Nephron (organoid): ENCODE measurements around the gene MYEF2.

Source experiments
- H3K27ac Mint-ChIP-seq, 3 experiments: 2 replicates each; pipeline ENCODE4 v1.8.0; 2020; ENCODE audit warnings: mixed read lengths in 3 of 3, mild to moderate bottlenecking in 2 of 3, moderate library complexity in 1 of 3
- H3K27me3 Mint-ChIP-seq: 2 replicates; pipeline ENCODE4 v1.8.0; 2021; ENCODE audit warnings: low read depth, mild to moderate bottlenecking, moderate library complexity, mixed read lengths
- H3K36me3 Mint-ChIP-seq: 2 replicates; pipeline ENCODE4 v1.8.0; 2020; ENCODE audit warnings: low read depth, mixed read lengths
- H3K4me1 Mint-ChIP-seq: 2 replicates; pipeline ENCODE4 v1.8.0; 2020; ENCODE audit warnings: mixed read lengths
- H3K4me3 Mint-ChIP-seq, 3 experiments: 2 replicates each; pipeline ENCODE4 v1.8.0; 2020; ENCODE audit warnings: mild to moderate bottlenecking in 3 of 3, mixed read lengths in 3 of 3, moderate library complexity in 2 of 3
- H3K9me3 Mint-ChIP-seq: 2 replicates; pipeline ENCODE4 v1.8.0; 2020; ENCODE audit warnings: mixed read lengths
- TF ChIP-seq, protein P1 (sequence below), 3 experiments: fragments of 200-600 bp; sonication (generic); IDR thresholded peaks; one replicate each; pipeline ENCODE4 v1.5.0; 2021; ENCODE audit warnings: antibody characterized with exemption in 3 of 3; ENCODE audit not compliant: unreplicated experiment in 3 of 3

Gene MYEF2

DNA sequence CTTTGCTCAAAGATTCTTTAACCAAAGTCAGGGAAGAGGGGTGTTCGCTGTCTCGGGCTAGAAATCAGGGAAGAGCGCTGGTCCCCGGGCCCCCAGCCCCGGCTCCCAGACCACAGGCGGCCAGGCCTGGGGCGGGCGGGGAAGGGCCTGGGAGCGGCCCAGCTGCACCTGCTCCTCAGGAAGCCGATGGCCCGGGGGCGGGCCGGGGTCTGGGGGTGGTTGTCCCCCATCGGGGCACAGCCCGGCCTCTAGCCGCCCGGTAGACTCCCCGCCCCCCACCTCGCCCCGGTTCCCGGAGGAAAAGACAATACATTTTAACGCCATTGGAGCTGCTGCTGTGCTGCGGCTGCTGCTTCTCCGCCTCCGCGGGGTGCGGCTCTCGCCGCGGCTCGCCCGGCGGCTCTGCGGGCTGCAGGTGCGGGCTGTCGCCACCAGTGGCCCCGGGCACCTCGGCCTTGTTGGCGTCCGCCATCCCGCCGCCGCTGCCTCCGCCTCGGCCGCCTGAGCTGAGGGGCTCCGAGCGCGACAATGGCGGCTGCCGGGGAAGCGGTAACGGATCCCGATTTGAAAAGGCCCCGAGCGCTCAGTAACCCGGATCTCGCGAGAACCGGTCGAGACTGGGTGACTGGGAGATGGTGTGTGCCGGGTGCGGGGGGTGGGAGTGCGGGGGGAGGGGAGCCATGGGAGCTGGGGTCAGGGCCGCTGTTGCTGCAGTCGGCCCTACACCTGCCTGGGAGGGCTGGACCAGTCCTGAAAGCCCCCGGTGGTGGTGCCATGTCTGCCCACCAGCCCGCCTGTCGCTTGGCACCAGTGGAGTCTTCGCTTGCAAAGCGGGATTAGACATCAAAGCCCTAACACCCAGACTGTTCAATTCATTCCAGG, at the start of gene MYEF2:
MYEF2 (minus strand) TSS at position 530 of the 882 bp plus-strand sequence; CDS start at position 472, 58 bp downstream.
- Mint-ChIP-seq H3K9me3 (peaks cover 14% of the 10 kb centered on the region), H3K27ac (peak within 1 kb of the TSS; percentile 98 to 99 (median 98)), H3K4me1 (peaks cover 16% of the 10 kb centered on the region), H3K27me3 (no peaks in the 10 kb centered on the region), H3K4me3 (peak within 1 kb of the TSS; percentile 94 to 97 (median 94)), H3K36me3 (peaks cover 26% of the 10 kb centered on the region)
- TF ChIP-seq, protein P1, sequence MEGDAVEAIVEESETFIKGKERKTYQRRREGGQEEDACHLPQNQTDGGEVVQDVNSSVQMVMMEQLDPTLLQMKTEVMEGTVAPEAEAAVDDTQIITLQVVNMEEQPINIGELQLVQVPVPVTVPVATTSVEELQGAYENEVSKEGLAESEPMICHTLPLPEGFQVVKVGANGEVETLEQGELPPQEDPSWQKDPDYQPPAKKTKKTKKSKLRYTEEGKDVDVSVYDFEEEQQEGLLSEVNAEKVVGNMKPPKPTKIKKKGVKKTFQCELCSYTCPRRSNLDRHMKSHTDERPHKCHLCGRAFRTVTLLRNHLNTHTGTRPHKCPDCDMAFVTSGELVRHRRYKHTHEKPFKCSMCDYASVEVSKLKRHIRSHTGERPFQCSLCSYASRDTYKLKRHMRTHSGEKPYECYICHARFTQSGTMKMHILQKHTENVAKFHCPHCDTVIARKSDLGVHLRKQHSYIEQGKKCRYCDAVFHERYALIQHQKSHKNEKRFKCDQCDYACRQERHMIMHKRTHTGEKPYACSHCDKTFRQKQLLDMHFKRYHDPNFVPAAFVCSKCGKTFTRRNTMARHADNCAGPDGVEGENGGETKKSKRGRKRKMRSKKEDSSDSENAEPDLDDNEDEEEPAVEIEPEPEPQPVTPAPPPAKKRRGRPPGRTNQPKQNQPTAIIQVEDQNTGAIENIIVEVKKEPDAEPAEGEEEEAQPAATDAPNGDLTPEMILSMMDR (IDR thresholded peaks at IDR 0.05; ENCODE audit: unreplicated experiment in 3 of 3): no peak

GRCh38 chr15:48225771-48226170, 47.7 kb upstream of the MYEF2 start:
- no peaks in the 10 kb centered on the region for H3K9me3 Mint-ChIP-seq

DNA sequence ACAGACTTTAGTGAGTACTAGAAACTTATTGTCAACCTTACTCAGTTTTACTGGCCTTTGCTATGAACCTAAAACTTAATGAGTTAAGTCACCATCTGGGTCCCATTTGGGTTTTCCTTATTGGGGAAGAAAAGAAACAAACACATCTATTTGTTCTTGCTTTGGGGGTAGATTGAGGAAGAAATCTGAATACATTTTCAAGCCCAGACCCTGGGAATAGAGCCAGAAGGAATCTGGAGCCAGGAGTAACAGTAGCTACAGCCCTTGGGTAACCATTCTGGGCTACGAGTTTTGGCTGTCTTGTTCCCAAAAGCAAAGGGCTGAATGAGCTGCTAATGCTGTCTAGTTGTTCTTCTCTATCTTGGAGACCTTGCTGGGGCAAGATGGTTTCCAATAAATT, 44.5 kb upstream of the MYEF2 start:
- TF ChIP-seq, protein P1 (IDR thresholded peaks at IDR 0.05; ENCODE audit: unreplicated experiment in 3 of 3): no peak
- Mint-ChIP-seq H3K4me1 (peaks cover 5% of the 10 kb centered on the region), H3K27me3 (no peaks in the 10 kb centered on the region), H3K4me3 (no peak overlapping the region), H3K9me3 (no peaks in the 10 kb centered on the region), H3K27ac (peak overlapping the region in 1 of 3 experiments; percentile 50), H3K36me3 (no peaks in the 10 kb centered on the region)

More at GRCh38 chr15:48225771-48226170, 47.7 kb upstream of the MYEF2 start:
- Mint-ChIP-seq H3K4me3 (no peak overlapping the region), H3K4me1 (peaks cover 5% of the 10 kb centered on the region), H3K27ac (peak overlapping the region in 1 of 3 experiments; percentile 30), H3K27me3 (no peaks in the 10 kb centered on the region), H3K36me3 (no peaks in the 10 kb centered on the region)
- TF ChIP-seq, protein P1 (IDR thresholded peaks at IDR 0.05; ENCODE audit: unreplicated experiment in 3 of 3): no peak

DNA sequence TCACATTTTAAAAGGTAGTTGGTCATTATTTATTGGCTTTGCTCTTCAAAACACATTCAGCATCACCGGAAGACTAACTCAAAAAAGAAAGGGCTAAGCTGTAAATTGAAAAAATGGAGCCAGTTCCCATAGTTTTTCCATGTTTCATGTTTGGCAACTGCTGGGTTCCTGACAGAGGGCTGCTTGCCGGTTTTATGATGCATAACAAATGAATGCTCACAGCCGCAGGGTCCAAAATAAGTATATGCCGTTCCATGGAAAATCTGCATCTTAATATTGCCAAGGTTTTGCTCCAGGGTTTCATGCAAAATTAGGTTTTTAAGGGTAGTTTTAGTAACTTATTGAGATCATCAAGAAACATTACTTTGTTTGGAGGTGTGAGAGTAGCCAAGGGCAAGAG, 43.8 kb upstream of the MYEF2 start:
- peaks cover 5% of the 10 kb centered on the region for H3K4me1 Mint-ChIP-seq
- TF ChIP-seq, protein P1 (IDR thresholded peaks at IDR 0.05; ENCODE audit: unreplicated experiment in 3 of 3): no peak

DNA sequence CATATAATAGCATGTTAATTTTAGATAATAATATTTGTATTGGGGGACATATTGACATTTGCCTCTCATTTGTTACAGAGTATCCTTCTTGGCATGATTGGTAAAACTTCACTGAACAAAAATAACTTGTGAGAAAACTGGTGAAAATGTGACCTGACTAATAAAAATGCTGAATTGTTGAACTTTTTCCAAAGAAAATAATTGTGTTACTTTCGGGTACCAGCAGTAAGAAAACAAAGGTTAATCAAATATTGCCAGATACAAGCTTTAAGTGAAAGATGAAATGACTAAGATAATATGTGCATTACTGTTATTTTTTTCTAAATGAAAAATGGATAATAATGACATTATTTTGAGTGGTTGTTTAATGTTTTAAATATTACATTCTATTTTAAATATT, 43.2 kb upstream of the MYEF2 start:
- H3K27ac Mint-ChIP-seq: peak overlapping the region in 1 of 3 experiments; percentile 42
- TF ChIP-seq, protein P1 (IDR thresholded peaks at IDR 0.05; ENCODE audit: unreplicated experiment in 3 of 3): no peak
- H3K9me3 Mint-ChIP-seq: no peaks in the 10 kb centered on the region
- no peaks in the 10 kb centered on the region for H3K27me3 Mint-ChIP-seq
- peaks cover 5% of the 10 kb centered on the region for H3K4me1 Mint-ChIP-seq
- no peaks in the 10 kb centered on the region for H3K36me3 Mint-ChIP-seq
- no peak overlapping the region for H3K4me3 Mint-ChIP-seq

More for the DNA sequence above, 43.8 kb upstream of the MYEF2 start:
- Mint-ChIP-seq H3K4me3 (no peak overlapping the region), H3K9me3 (no peaks in the 10 kb centered on the region), H3K27ac (peak overlapping the region in 1 of 3 experiments; percentile 60), H3K36me3 (no peaks in the 10 kb centered on the region), H3K27me3 (no peaks in the 10 kb centered on the region)
